HG03108 (cell line): Measurements from ENCODE around the gene VPS11.

ENCODE experiments used
- ATAC-seq: cut with Tn5 transposase; IDR thresholded peaks from one replicate; pipeline ENCODE4 v1.9.1; 2021; ENCODE audit warnings: moderate library complexity; ENCODE audit not compliant: unreplicated experiment

The VPS11 gene

DNA sequence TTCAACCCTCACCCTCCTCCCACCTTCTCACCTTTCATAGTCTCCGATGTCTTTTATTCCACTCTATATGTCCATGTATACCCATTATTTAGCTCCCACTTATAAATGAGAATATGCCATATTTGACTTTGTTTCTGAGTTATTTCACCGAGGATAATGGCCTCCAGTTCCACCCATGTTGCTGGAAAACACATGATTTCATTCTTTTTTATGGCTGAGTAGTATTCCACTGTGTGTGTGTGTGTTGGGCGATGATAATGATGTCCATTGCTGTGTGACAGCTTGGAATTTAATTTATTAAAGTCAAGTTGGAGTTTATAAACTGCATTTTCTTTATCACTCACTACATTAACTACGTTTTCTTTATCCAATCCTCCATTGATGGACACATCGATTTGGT, 50.6 kb downstream of the VPS11 start:
- no peak for ATAC-seq

DNA sequence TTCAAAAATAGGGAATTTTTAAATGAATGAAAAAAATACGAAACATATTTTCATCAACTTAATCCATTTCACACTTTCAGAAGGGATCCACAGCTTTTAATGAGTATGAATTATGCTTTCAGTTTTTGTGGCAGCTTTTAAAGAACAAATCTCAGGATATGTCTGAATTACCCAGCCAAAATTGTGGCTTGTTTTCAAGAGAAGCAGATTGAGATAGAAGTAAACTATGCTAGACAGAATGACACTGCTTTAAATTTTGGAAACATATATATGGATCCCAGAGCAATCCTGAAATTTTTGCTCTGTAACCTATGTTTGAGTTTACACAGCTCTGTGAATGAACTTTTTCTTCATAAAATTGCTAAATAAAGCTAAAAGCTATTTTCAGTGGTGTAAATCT, 51.3 kb downstream of the VPS11 start:
- no peak for ATAC-seq

DNA sequence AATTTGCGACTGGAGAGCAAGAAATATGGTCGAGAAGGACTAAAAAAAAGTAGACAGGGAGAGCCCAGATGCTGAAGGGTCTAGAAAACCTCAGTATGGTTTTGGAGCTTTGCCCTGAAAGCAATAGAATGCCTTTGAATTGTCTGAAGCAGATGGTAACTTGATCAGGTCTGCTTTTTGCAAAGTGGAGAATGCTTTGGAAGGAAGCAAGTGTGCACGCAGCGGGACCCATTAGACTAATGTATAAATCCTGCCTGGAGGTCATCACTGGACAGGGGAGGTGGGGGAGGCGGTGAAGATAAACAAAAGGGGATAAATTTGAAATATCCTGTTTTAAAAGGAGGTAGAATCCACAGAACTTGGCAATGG, 53.0 kb downstream of the VPS11 start:
- no peak for ATAC-seq

DNA sequence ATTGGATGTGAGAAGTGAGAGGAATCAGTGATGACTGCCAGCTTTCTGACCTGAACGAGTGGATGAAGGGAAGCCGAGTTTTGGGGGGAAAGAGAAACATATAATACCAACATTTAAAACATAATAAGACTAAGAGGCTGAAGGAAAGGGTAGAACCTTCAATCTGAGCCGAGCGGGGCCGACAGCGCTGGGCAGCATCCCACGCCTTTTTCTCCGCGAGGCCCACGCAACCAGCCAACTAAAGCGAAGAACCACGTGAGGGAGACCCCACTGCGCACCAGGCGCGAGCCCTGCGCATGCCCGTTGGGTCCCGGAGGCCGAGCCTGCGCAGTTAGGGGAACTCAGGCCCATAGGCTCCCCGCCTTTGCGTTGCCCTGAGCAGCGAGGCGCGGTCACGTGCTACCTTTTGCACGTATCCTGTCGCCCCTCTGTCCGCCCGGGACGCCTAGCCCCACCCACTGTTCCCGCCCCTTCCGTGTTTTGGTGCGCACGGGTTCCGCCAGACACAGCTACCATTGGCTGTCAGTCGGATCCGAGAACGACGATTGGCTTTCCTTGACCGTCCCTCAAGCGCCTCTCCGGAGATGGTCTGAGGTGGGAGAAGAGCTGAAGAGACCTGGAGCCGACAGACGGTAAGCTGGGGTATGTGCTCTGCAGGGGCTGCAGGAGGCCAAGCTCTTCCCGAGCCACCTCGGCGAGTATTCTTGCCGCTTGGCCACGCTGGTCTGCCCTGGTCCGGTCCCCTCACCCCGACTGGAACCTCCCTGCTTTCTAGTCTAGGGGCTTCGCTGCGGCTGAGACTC, 53.6 kb downstream of the VPS11 start, which contains the start of gene HINFP:
HINFP (plus strand) TSS at position 573 of the 803 bp plus-strand sequence. CDS start 5,365 bp downstream, outside the sequence.
- ATAC-seq, result peak; percentile 96

DNA sequence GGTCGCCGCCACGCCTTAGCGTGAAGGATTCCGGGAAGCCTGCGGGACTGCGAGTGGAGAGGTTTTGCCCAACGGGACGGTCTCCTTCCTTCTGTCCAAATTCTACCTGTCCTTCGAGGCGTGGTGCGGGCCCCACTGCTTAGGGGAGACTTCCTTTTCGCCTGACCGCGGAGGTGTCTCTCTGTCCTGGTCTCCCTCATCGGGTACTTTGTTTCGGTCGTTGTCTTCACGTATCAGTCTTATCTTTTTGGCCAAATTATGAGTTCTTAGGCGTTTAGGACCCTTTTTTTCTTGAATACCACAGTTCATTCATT, 54.1 kb downstream of the VPS11 start:
- peak; percentile 3 for ATAC-seq

DNA sequence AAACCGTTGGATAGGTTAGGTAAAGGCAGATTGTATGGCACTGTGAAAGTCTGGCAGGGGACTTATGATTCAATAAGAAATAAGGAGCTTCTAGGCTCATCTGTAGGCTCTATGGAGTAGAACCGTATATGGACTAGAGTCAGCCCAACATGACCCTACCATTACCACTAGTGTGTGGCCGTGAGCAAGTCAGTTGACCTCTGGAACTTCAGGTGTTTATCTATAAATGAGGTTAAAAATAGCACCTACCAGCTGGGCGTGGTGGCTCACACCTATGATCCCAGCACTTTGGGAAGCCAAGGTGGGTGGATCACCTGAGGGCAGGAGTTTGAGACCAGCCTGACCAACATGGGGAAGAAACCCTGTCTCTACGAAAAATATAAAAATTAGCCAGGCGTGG, 58.2 kb downstream of the VPS11 start:
- no peak for ATAC-seq

DNA sequence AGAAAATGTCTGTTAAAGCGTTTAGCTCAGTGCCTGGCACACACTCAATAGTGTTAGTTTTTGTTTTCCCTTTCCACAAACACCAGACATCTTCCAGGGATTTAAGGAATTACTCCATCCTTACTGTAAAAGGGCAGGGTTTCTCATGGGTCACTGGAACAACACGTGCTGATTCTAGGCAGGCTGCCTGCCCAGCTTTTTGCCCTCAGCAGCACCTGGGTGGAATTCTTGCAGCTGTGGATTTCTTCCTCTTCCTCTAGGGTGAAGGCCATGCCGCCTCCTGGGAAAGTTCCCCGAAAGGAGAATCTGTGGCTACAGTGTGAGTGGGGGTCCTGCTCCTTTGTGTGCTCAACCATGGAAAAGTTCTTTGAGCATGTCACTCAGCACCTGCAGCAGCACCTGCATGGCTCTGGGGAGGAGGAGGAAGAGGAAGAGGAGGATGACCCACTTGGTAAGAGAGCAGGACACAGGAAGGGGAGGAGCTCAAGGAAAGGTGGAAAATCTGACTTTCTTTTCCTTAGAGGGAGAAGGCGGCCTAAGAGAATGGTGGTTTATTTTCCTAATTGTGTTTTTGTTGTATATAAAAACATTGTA, 59.2 kb downstream of the VPS11 start:
- ATAC-seq, result no peak

DNA sequence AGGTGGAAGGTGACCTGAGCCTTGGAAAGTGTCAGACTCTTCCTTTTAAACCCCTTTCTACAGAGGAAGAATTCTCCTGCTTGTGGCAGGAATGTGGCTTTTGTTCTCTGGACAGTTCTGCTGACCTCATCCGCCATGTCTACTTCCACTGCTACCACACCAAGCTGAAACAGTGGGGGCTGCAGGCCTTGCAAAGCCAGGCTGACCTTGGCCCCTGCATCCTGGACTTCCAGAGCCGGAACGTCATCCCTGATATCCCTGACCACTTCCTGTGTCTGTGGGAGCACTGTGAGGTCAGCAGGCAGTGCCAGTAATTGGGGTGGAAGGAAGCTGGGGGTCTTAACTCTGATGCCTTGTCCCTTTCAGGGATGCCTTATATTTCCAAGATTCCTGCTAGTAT, 63.0 kb downstream of the VPS11 start:
- ATAC-seq, result no peak
